GM18507 (cell line): ENCODE data around the gene FOXQ1.

Experiments used
- DNase-seq: peaks from one replicate; pipeline ENCODE4 v3.0.0; 2011; ENCODE audit warnings: low read depth; ENCODE audit not compliant: insufficient read length; ENCODE audit errors: extremely low spot score
- FAIRE-seq: peaks from 2 replicates; lab custom pipeline; 2011; peaks lifted over from hg19 to GRCh38; lab: Jason Lieb, UNC

Gene FOXQ1, protein sequence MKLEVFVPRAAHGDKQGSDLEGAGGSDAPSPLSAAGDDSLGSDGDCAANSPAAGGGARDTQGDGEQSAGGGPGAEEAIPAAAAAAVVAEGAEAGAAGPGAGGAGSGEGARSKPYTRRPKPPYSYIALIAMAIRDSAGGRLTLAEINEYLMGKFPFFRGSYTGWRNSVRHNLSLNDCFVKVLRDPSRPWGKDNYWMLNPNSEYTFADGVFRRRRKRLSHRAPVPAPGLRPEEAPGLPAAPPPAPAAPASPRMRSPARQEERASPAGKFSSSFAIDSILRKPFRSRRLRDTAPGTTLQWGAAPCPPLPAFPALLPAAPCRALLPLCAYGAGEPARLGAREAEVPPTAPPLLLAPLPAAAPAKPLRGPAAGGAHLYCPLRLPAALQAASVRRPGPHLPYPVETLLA

DNA sequence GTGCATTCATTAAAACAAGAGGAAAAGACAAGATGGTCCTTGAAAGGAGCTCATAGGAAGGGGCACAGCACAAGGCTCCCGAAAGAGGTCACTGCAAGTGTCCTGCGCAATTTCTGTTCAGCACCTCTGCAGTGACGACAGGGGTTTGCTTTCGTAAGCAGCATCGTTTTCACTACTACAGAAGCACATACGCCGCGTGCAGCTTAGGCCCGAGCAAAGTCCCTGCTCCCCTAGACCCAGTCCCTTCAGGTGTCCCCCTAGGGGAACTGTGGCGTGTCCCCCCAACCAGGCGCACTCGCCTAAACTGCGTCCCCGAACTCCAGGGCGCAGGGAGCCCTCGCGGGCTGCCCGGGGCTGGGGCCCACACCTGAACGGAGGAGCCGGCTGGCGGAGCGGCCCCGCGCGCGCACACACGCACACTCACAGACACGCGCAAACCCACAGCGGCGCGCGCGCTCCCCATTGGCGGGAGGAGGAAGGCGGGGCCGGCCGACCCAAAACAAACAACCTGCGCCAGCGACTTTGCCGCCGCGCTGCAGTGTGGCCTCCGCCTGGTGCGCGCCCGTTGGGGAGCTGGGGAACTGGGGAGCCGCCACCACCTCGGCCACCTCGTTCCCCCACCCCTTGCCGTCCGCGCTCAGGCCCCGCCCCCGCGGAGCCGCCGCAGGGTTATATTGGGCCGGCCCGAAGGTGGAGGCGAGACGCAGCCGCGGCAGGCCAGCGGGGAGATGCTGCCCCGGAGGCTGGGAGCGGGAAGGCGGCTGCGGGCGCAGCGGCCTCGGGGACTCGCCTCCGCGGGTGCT is at the start of gene FOXQ1:
Gene FOXQ1, plus strand, starts transcription at position 699 of the 803 bp plus-strand sequence. CDS start 607 bp downstream, outside the sequence.
- no peak for DNase-seq

DNA sequence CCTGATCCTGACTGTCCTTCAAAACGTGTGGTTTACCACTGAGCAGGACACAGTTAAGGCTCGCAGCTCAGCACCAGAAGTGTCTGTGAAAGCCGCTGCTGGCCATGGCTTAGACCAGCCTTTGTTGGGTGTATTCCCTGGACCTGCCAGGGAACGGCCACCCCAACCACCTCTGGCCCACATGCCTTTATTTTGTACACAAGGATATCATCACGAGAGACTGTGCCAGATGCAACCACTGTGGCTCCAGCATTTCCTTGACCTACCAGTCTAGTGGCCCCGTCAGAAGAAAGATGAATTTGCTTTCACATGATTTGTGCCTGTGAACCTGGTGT is 49.2 kb upstream of the FOXQ1 start:
- DNase-seq (no peak), FAIRE-seq (no peak)

More for the DNA sequence above, at the start of gene FOXQ1:
- no peak for FAIRE-seq

DNA sequence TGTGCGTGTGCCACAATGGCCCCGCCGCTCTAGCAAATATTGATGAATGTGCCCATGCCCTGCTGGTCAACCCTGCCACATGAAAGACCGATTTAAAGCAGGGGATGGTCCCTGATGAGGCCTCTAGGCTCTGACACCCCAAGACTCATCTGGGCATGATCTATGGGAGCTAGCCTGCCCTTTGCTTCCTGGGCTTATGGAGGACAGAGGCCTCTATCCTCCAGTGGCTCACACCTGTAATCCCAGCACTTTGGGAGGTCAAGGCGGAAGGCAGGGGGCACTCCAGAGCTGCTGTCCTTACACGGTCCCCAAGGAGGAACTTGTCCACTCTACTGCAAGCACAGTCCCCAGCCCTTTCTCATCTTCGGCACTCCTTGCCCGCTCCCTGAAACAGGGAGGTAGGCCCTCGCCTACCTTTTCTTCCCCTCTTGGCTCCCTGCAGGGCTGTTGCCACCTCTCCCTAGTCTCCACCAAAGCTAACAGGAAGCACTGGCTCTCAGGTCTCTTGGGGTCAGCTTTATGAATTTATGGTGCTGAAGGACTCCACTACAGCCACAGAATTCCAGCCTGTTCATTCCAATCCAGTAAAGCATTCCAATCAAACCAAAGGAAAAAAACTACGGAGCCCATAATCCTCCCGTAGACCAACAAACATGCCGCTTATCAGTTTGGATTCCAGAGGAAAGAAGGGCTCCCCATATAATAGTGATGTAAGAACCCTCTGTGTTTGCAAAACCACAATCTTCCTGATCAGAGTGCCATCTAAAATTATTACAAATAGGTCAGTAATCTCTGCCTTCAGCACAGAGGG is 48.7 kb upstream of the FOXQ1 start:
- FAIRE-seq: no peak
- no peak for DNase-seq

DNA sequence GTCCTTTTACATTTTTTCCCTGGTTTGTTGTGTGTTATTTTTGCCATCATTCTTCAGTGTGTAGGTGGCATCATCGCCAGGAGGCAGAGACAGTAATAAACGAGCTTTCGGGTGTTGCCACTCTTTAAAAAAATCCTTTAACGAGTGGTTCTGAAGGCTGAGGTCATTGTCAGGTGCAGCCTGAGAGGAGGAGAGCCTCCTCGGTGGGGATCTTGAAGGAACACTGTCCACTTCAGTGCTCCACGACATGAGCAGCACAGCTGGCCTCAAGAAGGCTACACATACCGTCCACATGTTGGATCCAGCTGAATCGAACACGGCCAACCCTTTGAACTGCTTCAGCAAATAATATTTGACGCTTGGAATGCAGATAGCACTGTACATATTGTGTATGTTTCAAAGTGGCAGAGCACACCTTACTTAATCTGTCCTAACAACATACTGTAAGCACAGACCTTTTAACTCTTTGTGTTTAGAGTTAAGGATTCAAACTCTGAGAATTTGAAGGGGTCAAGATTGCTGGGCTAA is 48.0 kb upstream of the FOXQ1 start:
- FAIRE-seq (no peak), DNase-seq (no peak)

DNA sequence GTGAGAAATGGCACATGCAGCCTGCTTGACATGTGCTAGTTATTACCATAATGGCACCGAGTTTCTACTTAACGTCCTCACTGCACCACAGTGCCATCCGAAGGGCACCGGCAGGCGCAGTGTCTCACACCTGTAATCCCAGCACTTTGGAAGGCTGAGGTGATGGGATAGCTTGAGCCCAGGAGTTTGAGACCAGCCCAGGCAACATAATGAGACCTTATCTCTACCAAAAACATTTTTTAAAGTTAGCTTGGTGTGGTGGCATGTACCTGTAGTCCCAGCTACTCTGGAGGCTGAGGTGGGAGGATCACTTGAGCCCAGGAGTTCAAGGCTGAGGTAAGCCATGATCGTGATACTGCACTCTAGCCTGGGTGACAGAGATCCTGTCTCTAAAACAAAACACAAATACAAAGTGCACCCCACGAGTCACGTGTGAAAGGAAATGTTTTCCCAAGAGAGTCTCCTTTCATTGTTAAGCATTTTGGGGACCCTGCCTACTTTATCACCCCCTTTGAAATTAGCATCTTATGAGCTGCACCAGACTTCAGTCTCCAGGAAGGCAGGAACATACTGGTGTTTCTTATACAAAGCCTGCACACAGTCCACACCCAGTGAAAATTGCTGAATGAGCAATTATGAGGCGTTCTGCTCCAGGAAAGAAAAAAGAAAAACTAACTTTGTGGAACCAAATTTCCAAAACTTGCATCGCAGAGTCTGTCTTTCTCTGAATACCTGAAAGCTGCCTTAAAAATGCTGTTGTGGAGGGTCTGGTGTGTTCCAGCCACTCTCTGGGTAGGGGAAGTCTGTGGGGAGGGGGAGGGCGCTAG is 47.1 kb upstream of the FOXQ1 start:
- DNase-seq: no peak
- no peak for FAIRE-seq

DNA sequence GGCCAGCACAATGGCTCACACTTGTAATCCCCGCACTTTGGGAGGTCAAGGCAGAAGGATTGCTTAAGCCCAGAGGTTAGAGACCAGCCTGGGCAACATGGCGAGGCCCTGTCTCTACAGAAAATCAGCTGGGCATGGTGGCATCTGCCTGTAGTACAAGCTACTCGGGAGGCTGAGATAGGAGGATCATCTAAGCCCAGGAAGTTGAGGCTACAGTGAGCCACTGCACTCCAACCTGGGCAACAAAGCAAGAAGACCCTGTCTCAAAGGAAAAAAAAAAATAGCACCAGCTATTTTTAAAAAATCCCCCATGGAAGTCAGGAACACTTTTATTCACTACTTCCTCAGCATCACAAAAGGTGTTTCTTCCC is 45.2 kb upstream of the FOXQ1 start:
- DNase-seq: no peak
- FAIRE-seq: no peak

DNA sequence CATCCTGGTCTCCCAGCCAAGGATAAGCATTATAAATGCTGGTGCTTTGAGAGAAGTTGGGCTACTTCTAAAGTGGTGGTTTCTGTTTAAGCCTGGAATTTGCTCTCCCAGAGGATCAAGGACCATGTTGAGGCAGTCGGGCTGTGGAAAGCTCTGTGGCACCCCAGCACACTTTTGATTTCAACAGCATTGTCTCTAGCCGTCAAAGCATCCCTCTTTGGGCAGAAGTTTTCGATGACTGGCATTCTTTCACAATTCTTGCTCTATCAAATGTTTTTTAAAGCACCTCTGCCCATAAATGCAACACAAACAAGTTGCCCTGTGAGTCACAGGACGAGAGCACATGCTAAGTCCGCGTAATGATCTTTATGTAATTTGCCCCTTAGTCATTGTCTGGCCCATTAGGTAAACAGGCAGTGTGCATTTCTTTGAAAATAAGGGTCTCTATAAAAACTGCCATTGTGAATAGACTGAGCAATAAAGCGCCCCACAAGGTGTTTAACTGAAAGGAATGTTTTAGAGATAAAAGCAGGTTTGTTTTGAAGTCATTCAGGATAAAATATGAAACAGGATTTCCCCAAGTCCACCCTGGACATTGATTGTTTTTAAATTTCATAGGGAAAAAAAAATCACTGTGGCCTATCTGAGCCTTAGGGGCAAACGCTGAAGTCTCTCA is 44.7 kb upstream of the FOXQ1 start:
- DNase-seq (no peak), FAIRE-seq (no peak)

DNA sequence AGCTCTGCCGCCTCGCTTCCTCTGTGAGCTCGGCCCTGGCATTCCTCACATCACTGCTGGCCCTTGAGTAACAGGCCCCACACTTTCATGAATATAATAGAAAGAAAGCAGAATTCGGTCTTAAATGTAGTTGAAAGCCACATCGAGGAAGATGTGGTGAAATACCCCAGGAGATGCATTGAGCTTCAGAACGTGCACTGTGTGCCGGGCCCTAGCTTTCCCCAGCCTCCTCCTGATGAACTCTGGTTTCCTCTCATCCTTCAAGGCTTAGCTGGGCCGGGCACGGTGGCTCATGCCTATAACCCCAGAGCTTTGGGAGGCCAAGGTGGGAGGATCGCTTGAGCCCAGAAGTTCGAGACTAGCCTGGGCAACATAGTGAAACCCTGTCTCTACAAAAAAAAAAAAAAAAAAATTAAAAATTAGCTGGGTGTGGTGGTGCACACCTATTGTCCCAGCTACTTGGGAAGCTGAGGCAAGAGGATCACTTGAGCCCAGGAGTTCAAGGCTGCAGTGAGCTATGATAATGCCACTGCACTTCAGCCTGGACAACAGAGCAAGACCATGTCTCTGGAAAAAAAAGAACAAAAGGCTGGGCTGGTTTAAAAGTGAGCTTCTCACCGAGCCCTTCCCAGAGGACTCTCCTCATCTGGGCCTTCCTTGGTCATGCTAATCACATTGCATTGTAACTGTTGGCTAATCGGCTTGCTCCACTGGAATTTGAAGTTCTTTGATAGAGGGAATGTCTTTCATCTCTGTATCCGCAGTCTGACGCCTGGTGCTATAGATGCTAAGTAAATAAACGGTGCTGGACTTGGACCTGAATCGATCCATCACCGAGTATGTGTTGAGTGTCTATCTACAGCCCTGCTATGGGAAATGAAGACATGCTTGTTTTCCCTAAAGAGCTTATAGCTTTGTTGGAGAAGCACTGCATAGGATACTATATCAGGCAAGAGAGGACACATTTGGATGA is 43.8 kb upstream of the FOXQ1 start:
- DNase-seq (no peak), FAIRE-seq (no peak)

DNA sequence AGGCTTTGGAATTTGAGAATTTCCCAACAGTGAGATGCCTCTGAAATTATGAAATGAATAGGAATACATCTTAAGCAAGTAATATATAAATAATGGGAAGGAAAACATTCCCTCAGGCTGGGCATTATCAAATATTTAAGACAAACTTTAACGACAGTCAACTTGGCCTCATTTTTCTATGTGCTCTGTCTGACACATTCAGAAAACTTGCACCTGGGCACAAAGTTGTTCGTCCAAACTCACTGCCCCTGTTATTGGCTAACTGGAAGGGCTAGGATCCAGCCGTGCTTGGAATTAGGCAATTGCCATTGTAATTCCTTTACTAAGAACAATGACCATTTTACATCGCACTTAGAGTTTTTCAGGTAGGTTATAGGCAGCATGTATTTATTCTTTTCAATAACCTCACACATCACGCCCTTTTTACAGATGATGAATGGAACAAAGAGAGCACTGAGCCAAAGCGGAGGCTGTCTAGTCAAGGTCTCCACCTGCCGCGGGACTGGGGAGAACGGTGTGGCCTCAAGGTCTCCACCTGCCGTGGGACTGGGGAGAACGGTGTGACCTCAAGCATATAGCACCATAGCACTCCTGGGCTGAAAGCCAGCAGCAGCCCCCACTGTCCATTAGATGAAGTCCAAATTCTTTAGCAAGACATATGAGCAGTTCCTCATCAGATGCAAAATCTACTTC is 40.7 kb upstream of the FOXQ1 start:
- no peak for FAIRE-seq
- no peak for DNase-seq

DNA sequence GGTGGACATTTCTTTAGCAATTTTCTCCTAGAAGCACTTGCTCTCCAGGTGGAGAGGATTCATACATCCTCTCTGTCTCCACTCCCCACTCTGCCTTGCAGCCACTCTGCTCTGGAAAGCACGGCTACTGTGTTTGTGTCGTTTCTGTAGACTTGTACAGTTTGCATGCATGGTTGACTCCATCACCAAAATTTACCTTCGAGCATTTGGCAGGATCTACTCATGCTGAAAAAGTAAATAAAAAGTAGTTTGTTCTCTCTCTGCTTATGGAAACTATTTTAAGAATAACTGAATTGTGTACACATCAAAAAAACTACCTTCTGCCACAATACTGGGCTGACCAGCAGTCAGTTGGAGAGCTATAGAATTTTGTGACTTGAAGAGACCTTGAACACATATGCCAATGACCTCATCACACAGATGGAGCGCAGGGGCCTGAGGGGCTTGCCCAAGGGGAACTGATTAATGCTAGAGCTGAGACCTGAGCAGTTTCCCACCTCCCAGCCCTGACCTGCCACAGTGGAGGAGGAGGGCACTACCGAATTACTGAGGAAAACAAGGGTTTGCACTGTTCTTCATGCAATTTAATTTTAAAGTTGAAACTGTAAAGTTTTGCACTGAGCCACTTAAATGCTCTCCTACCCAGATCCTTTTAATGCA is 33.7 kb upstream of the FOXQ1 start:
- FAIRE-seq: no peak
- DNase-seq: no peak

DNA sequence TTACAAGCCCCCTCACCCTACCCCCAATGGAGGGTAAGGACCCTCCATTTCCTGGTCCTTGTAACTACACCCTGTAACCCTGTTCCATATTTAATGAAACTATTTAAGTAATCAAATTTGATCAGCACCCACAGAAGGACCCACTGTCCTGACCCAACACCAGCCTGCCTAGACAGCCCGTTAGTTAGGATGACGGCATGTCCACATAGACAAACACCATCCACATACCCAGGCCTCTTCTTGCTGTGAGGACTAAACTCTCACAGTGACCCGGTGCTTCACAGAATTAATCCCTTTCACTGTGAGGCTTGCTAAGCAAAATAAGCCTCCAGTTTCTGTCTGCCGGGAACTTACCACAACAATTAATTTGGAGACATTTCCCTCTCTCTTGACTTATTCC is 32.8 kb upstream of the FOXQ1 start:
- FAIRE-seq (no peak), DNase-seq (no peak)

DNA sequence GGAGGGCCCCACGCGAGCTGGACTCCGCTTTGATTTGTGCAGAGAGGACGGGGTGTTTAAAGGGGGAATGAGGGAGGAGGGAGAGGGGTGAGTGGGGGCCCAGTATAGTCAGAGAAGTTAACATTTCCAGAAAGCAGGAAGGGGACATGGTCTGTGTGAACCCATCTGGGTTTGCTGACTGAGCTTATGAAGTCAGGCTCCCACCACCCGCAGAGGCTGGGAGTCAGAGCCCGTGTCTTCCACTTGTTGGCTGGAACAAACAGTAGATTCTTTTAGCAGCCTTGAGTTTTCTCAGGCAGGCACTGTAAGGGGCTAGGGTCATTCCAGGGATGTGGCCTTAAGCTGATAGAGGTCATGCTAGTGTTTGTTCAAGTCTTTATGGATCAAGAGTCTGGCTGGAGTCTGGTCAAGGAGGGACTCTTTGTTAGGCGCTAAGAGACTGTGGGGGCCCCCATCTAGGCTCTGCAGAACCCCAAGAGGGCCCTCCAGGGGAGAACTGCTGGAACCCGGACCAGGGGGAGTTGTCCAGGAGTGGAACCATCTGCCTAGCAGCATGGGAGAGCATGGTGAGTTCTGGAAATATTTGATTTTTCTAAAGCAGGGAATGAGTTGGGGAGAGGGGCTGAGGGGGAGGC is 31.1 kb upstream of the FOXQ1 start:
- no peak for DNase-seq
- no peak for FAIRE-seq

DNA sequence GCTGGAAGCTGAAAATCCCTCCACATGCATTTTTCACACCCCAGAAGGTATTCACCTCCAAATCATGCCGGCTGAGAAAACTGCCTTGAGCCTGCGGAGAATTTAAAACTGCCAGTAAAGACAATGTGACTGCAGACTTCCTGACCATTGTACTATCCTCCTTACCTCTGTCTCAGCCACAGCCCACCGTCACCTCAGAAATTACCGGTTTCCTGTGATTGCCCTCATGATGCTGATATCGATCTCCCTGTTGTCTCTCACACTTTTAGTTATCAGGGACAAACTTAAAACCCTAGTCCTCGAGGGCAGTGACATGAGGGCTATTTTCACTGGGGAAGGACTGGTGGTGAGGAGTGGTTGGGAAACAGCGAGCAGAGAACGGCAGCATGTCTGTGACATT is 30.2 kb upstream of the FOXQ1 start:
- no peak for FAIRE-seq

DNA sequence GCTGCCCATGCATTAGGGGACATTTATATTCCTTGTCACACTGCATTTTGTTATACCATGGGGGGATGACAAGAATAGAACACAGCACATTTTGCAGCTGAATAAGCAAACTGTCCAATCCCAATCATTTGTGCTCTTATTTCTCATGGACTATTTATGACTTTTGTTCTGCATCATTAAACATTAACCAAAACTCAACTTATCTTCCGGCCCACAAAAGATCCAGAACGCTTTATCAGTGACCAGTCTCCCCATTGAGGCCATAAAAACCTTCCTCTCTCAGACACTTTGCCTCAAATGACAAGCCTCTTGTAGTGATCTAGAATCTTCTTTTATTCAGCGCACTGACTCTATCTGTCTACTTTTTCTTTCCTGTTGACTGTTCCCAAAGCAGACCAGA is 28.4 kb upstream of the FOXQ1 start:
- FAIRE-seq: no peak
- DNase-seq: no peak

More for the DNA sequence above, 30.2 kb upstream of the FOXQ1 start:
- no peak for DNase-seq

DNA sequence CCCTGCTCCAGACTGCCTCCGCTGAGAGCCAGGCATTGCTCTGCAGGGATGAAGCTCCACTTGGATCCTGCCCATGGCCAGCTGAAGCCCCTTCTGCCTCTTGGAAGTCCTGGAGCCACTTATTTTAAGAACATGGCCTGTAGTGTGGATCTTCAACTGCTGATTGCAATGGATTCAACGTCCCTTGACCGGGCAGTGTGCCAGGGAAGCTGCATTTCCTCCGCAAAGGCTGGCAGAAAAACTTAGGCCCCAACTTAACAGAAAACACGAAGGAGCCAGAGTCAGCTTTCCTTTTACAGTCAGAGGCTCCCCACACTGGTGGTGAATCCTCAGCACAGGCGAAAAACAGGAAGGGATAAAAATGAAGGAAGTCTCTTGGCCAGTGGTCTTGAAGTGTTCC is 26.3 kb upstream of the FOXQ1 start:
- no peak for FAIRE-seq
- no peak for DNase-seq

DNA sequence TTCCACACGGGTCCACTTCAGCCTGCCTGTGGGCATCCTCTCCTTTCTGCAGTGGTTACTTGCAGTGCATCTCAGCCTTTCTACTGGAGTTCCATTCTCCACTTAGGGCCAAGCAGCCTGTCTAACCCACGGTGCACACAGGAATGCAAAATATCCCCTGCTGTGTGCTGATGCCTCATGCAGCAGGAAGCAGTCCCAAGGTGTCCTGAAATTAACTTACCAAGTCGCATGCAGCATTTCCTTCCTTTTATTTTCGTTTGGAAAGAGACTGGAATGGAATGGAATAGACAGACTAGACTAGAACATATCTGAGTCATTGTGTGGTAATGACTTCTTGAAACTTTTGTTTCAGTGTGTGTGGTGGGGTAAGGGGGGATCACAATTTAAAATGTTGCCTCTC is 25.9 kb upstream of the FOXQ1 start:
- FAIRE-seq (no peak), DNase-seq (no peak)
